Endodermal cell (in vitro differentiated cells): ENCODE results near the gene RFC5. TPM values are rescaled to one million over a fixed set of nuclear protein-coding genes. Genes with fewer than 3 reads are reported as not detected.
"Not testable (repeated sequence)": the region's sequence is repeated elsewhere in the genome, so short reads cannot be mapped to it uniquely, and the experiment has no call there.

ENCODE experiments used
- DNase-seq: peaks from one replicate; pipeline ENCODE4 v3.0.0-alpha.2; 2017
- H3K27ac ChIP-seq: 2 replicates; pipeline ENCODE4 v1.5.1; 2013; ENCODE audit warnings: mild to moderate bottlenecking, low read depth, low read length, moderate library complexity
- H3K27me3 ChIP-seq: 2 replicates; pipeline ENCODE4 v1.6.1; 2013; ENCODE audit warnings: mild to moderate bottlenecking, low read length, moderate library complexity; ENCODE audit not compliant: insufficient read depth, control insufficient read depth, poor library complexity, severe bottlenecking
- H3K36me3 ChIP-seq: 2 replicates; pipeline ENCODE4 v1.7.0; 2013; ENCODE audit warnings: mild to moderate bottlenecking, low read length, moderate library complexity; ENCODE audit not compliant: control insufficient read depth, insufficient read depth
- H3K4me1 ChIP-seq: one replicate; pipeline ENCODE4 v1.7.0; 2013; ENCODE audit warnings: low read length; ENCODE audit not compliant: control insufficient read depth, insufficient read depth
- H3K4me3 ChIP-seq: 2 replicates; pipeline ENCODE4 v1.5.1; 2013; ENCODE audit warnings: mild to moderate bottlenecking, low read length, moderate library complexity
- H3K9ac ChIP-seq: 2 replicates; pipeline ENCODE4 v1.6.1; 2013; ENCODE audit warnings: mild to moderate bottlenecking, low read length, moderate library complexity; ENCODE audit not compliant: poor library complexity, severe bottlenecking; ENCODE audit errors: extremely low read depth
- H3K9me3 ChIP-seq: 2 replicates; pipeline ENCODE4 v1.6.1; 2013; ENCODE audit warnings: mild to moderate bottlenecking, low read length, moderate library complexity; ENCODE audit not compliant: control insufficient read depth
- H3K27ac Mint-ChIP-seq: 2 replicates; pipeline ENCODE4 v1.8.0; 2020; ENCODE audit warnings: mixed read lengths
- H3K27me3 Mint-ChIP-seq: 2 replicates; pipeline ENCODE4 v1.8.0; 2021; ENCODE audit warnings: mild to moderate bottlenecking, mixed read lengths; ENCODE audit not compliant: insufficient read depth
- H3K36me3 Mint-ChIP-seq: 2 replicates; pipeline ENCODE4 v1.8.0; 2020; ENCODE audit warnings: low read depth, mixed read lengths
- H3K4me1 Mint-ChIP-seq: 2 replicates; pipeline ENCODE4 v1.8.0; 2020; ENCODE audit warnings: mixed read lengths
- H3K4me3 Mint-ChIP-seq: 2 replicates; pipeline ENCODE4 v1.8.0; 2020; ENCODE audit warnings: mild to moderate bottlenecking, moderate library complexity, mixed read lengths
- H3K9me3 Mint-ChIP-seq: 2 replicates; pipeline ENCODE4 v1.8.0; 2020; ENCODE audit warnings: mild to moderate bottlenecking, mixed read lengths
- CTCF ChIP-seq: fragments of 200-600 bp; sonication (generic); conservative IDR thresholded peaks from 2 replicates; pipeline ENCODE4 v1.5.0; 2021; ENCODE audit warnings: antibody characterized with exemption, mild to moderate bottlenecking
- WGBS, 2 experiments: methylation state at CpG; one replicate each; pipeline versions ENCODE4 v1.1.5 to v1.1.7; 2013; ENCODE audit warnings: missing lambda C conversion rate in 2 of 2, mixed read lengths in 1 of 2; ENCODE audit not compliant: insufficient coverage in 1 of 2, insufficient read length in 1 of 2; 5-methylcytosine and 5-hydroxymethylcytosine counted together
- total RNA-seq, 2 donors: library from RNA; stranded (reverse); fragmentation: NEBNext Ultra II Directional in 1 of 2; extraction: Animal tissue kit (Norgen Biotek cat#: 25700) in 1 of 2; gene quantifications; 2 replicates in 1 of 2; 3 replicates in 1 of 2; pipeline ENCODE4 v1.2.1, GENCODE V29; 2021

The RFC5 gene
- total RNA-seq, 2 donors from 2014 or later: 32.2 to 46.2 TPM

- H3K27me3 ChIP-seq: no peaks in the 10 kb centered on the region
- no peak overlapping the region for H3K4me3 Mint-ChIP-seq
- WGBS, 2 experiments: 90 to 97% methylated on average over 2 of the region's 2 CpGs
- no peaks in the 10 kb centered on the region for H3K9me3 ChIP-seq
- H3K27me3 Mint-ChIP-seq: no peaks in the 10 kb centered on the region
- H3K4me1 ChIP-seq: peaks cover 17% of the 10 kb centered on the region
- H3K9me3 Mint-ChIP-seq: no peaks in the 10 kb centered on the region
- H3K9ac ChIP-seq: no peak overlapping the region
- no peak for TF ChIP-seq CTCF
- no peak overlapping the region for H3K27ac ChIP-seq
- no peak overlapping the region for H3K4me3 ChIP-seq
- peaks cover 38% of the 10 kb centered on the region for H3K4me1 Mint-ChIP-seq
- H3K27ac Mint-ChIP-seq: no peak overlapping the region
- H3K36me3 Mint-ChIP-seq: peaks cover 32% of the 10 kb centered on the region
- peaks cover 13% of the 10 kb centered on the region for H3K36me3 ChIP-seq
- DNase-seq: no peak
These were observed 51.9 kb downstream of the RFC5 start for GRCh38 chr12:118068445-118068844.

GRCh38 chr12:118070650-118071049 is 54.1 kb downstream of the RFC5 start:
- no peak overlapping the region for H3K4me3 Mint-ChIP-seq
- peaks cover 7% of the 10 kb centered on the region for H3K4me1 ChIP-seq
- no peaks in the 10 kb centered on the region for H3K9me3 Mint-ChIP-seq
- peaks cover 8% of the 10 kb centered on the region for H3K36me3 ChIP-seq
- no peak for TF ChIP-seq CTCF
- peaks cover 38% of the 10 kb centered on the region for H3K36me3 Mint-ChIP-seq
- no peaks in the 10 kb centered on the region for H3K9me3 ChIP-seq
- H3K27ac Mint-ChIP-seq: no peak overlapping the region
- no peak overlapping the region for H3K9ac ChIP-seq
- no peaks in the 10 kb centered on the region for H3K27me3 Mint-ChIP-seq
- no peak overlapping the region for H3K27ac ChIP-seq
- 81 to 94% methylated on average over 2 to 3 of the region's 3 CpGs for WGBS, 2 experiments
- H3K27me3 ChIP-seq: no peaks in the 10 kb centered on the region
- no peak for DNase-seq
- peaks cover 27% of the 10 kb centered on the region for H3K4me1 Mint-ChIP-seq
- no peak overlapping the region for H3K4me3 ChIP-seq

- no peaks in the 10 kb centered on the region for H3K9me3 Mint-ChIP-seq
- Histone ChIP-seq H3K36me3 (peaks cover 20% of the 10 kb centered on the region), H3K27me3 (no peaks in the 10 kb centered on the region), H3K9ac (no peak overlapping the region), H3K27ac (no peak overlapping the region), H3K4me1 (peaks cover 7% of the 10 kb centered on the region), H3K9me3 (no peaks in the 10 kb centered on the region), H3K4me3 (no peak overlapping the region)
- no peak for TF ChIP-seq CTCF
- H3K4me1 Mint-ChIP-seq: peaks cover 16% of the 10 kb centered on the region
- no peak overlapping the region for H3K4me3 Mint-ChIP-seq
- no peak for DNase-seq
- H3K36me3 Mint-ChIP-seq: peaks cover 47% of the 10 kb centered on the region
- H3K27me3 Mint-ChIP-seq: no peaks in the 10 kb centered on the region
- 95% methylated on average over 4 of the region's 4 CpGs for WGBS, 2 experiments
- peak overlapping the region; percentile 37 for H3K27ac Mint-ChIP-seq
These were observed 57.3 kb downstream of the RFC5 start for GRCh38 chr12:118073768-118074167.

GRCh38 chr12:118081521-118081920 is 65.0 kb downstream of the RFC5 start:
- H3K27me3 Mint-ChIP-seq, H3K9me3 Mint-ChIP-seq, H3K27ac ChIP-seq, H3K4me3 ChIP-seq, H3K4me1 Mint-ChIP-seq, H3K27me3 ChIP-seq, H3K9ac ChIP-seq, H3K4me1 ChIP-seq, H3K27ac Mint-ChIP-seq, H3K4me3 Mint-ChIP-seq, DNase-seq, H3K9me3 ChIP-seq: not testable (repeated sequence)
- 91 to 98% methylated on average over 7 to 9 of the region's 9 CpGs for WGBS, 2 experiments
- peaks cover 59% of the 10 kb centered on the region for H3K36me3 Mint-ChIP-seq
- peaks cover 28% of the 10 kb centered on the region for H3K36me3 ChIP-seq
